Activated CD4-positive, alpha-beta T cell treated with anti-CD3 and anti-CD28 coated beads, Interleukin-10, Interleukin-2, amounts not matched to agents 100 ng/mL and 50 ng/mL, durations not matched to agents 16 hours and 8 hours (primary cell): ENCODE data around the gene NFASC.

Experiments used
- DNase-seq: peaks from one replicate; pipeline ENCODE4 v3.0.0-alpha.2; 2020

The NFASC gene

GRCh38 chr1:204988196-204988595, 117.5 kb downstream of the NFASC start:
- no peak for DNase-seq

- peak; percentile 67 for DNase-seq
These were observed 118.8 kb downstream of the NFASC start for GRCh38 chr1:204989266-204990058.

- no peak for DNase-seq
These were observed 119.5 kb downstream of the NFASC start for GRCh38 chr1:204990059-204990664.

- no peak for DNase-seq
These were observed 120.2 kb downstream of the NFASC start for GRCh38 chr1:204990721-204991341.

GRCh38 chr1:204991342-204991844, 120.7 kb downstream of the NFASC start:
- no peak for DNase-seq

- peak; percentile 18 for DNase-seq
These were observed 121.7 kb downstream of the NFASC start for GRCh38 chr1:204992201-204992997.

GRCh38 chr1:204992998-204993314, 122.3 kb downstream of the NFASC start:
- DNase-seq: no peak

GRCh38 chr1:204994086-204994862, 123.6 kb downstream of the NFASC start:
- no peak for DNase-seq

GRCh38 chr1:204996981-204997380, 126.3 kb downstream of the NFASC start:
- DNase-seq: no peak

GRCh38 chr1:204997591-204998355, 127.1 kb downstream of the NFASC start:
- no peak for DNase-seq

- no peak for DNase-seq
These were observed 130.5 kb downstream of the NFASC start for GRCh38 chr1:205001162-205001561.

GRCh38 chr1:205002705-205003104, 132.0 kb downstream of the NFASC start:
- no peak for DNase-seq

GRCh38 chr1:205003358-205004131, 132.9 kb downstream of the NFASC start:
- DNase-seq: no peak

GRCh38 chr1:205004351-205004750, 133.7 kb downstream of the NFASC start:
- no peak for DNase-seq

GRCh38 chr1:205008896-205009295, 138.2 kb downstream of the NFASC start:
- DNase-seq: no peak

GRCh38 chr1:205009670-205010069, 139.0 kb downstream of the NFASC start:
- no peak for DNase-seq

- no peak for DNase-seq
These were observed 141.9 kb downstream of the NFASC start for GRCh38 chr1:205012391-205013140.

GRCh38 chr1:205013683-205014367, 143.2 kb downstream of the NFASC start:
- DNase-seq: no peak

GRCh38 chr1:205014783-205015182, 144.1 kb downstream of the NFASC start:
- no peak for DNase-seq
